ENCODE results near the gene RGS12. TPM values are rescaled to one million over a fixed set of nuclear protein-coding genes. Genes with fewer than 3 reads are reported as not detected.

The RGS12 gene
- polyA plus RNA-seq, 1 donor (not counting 4 experiments of a cell fraction or from before 2014, with no cell fraction given) = 34.0 TPM

DNA sequence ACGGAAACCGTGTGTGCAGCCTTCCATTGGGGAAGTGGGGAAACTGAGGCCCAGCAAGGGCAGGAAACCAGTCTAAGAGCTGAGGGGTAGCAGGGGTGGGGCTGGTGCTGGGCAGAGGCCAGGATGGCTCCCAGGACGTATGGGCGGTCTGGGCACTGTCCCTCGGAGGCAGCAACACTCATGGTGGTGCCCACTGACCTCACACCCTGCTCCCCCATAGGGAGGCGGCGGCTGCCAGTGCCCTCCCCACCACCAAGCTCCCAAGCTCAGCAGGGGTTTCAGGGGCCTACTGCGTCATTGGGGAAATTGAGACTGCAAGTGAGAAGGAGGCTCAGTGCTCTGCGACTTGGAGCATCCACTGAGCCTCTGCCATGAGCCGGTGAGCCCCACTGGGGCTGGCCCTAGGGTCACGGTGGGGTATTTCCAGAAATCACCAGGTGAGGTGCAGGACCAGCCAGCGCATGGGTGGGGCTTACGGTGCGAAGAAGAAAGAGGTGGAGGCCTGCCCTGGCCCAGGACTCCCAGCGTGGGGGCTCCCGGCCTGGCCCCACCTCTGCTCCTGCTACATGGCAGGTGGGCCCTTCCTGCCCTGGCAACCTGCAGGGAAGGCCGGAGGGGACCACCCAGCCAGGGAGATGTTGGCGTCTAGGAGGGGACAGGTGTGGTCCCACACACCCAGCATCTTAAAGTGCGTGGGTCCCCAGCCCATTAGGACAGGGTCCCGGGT, 42.9 kb upstream of the RGS12 start:
- dilution Hi-C loops (cut with MboI; ENCODE audit: extremely low pct_ligation_motif_present, low sequenced_read_pairs) = no loop called here

DNA sequence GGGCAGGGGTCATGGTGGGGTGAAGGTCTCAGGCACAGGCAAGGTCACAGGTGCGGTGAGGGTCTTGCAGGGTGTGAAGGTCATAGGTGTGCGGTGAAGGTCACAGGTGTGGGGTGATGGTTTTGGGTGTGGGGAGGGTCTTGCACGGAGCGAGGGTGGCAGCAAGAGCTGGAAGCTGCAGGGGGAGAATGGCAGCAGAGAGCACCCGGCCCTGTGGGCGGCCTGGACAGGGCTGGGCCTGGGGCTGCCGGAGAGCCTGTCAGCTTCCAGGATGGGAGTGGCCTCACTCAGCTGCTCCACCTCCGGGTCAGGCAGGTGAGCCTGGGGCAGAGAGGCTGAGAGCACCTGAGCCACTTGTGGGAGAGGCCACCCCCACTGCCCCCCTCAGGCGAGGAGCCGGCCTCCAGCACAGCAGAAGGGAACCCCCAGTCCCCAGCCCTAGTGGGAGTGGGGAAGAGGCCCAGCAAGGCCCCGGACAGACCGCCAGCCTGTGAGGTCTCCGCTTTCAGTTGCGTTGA, 42.3 kb upstream of the RGS12 start:
- dilution Hi-C loops (cut with MboI; ENCODE audit: extremely low pct_ligation_motif_present, low sequenced_read_pairs) = no loop called here
- Histone ChIP-seq H3K27me3 (ENCODE audit: control insufficient read depth, extremely low read depth, insufficient read depth, low read length) (no peaks in the 10 kb centered on the region), H3K4me3 (ENCODE audit: control insufficient read depth in 2 of 3, extremely low read depth in 1 of 3, insufficient read depth in 2 of 3, low read depth in 1 of 3, low read length in 3 of 3) (no peak overlapping the region), H3K9me1 (ENCODE audit: control insufficient read depth, extremely low read depth, insufficient read depth, low read length) (no peaks in the 10 kb centered on the region), H3K9me3 (ENCODE audit: control insufficient read depth, low read depth, low read length) (no peaks in the 10 kb centered on the region), H3K4me1 (ENCODE audit: control insufficient read depth, extremely low read depth, insufficient read depth, low read length) (no peaks in the 10 kb centered on the region), H4K20me1 (ENCODE audit: control insufficient read depth, extremely low read depth, insufficient read depth, low read length) (no peaks in the 10 kb centered on the region), H3K79me2 (ENCODE audit: control insufficient read depth, insufficient read depth, low read length) (no peaks in the 10 kb centered on the region), H3K36me3 (ENCODE audit: control insufficient read depth in 2 of 2, extremely low read depth in 1 of 2, insufficient read depth in 2 of 2, low read length in 2 of 2) (no peaks in the 10 kb centered on the region), H3K27ac (ENCODE audit: control insufficient read depth, insufficient read depth, low read length) (no peak overlapping the region), H3K9ac (ENCODE audit: control insufficient read depth, extremely low read depth, insufficient read depth, low read length) (no peak overlapping the region), H3K4me2 (ENCODE audit: control insufficient read depth, extremely low read depth, insufficient read depth, low read depth, low read length) (no peak overlapping the region), H2AFZ (ENCODE audit: control insufficient read depth, low read length) (no peak overlapping the region)
- no peak for TF ChIP-seq EZH2 (IDR thresholded peaks at IDR 0.05; ENCODE audit: low read length)
- DNase-seq (ENCODE audit: low read depth, low spot score) = no peak
- FAIRE-seq = no peak

More for the DNA sequence above, 42.9 kb upstream of the RGS12 start:
- no peaks in the 10 kb centered on the region for H3K27me3 ChIP-seq (ENCODE audit: control insufficient read depth, extremely low read depth, insufficient read depth, low read length)
- H3K9me3 ChIP-seq (ENCODE audit: control insufficient read depth, low read depth, low read length) = no peaks in the 10 kb centered on the region
- H3K27ac ChIP-seq (ENCODE audit: control insufficient read depth, insufficient read depth, low read length) = no peak overlapping the region
- no peak for FAIRE-seq
- H3K79me2 ChIP-seq (ENCODE audit: control insufficient read depth, insufficient read depth, low read length) = no peaks in the 10 kb centered on the region
- DNase-seq (ENCODE audit: low read depth, low spot score) = no peak
- H2AFZ ChIP-seq (ENCODE audit: control insufficient read depth, low read length) = no peak overlapping the region
- no peak overlapping the region for H3K4me3 ChIP-seq (ENCODE audit: control insufficient read depth in 2 of 3, extremely low read depth in 1 of 3, insufficient read depth in 2 of 3, low read depth in 1 of 3, low read length in 3 of 3)
- H3K36me3 ChIP-seq (ENCODE audit: control insufficient read depth in 2 of 2, extremely low read depth in 1 of 2, insufficient read depth in 2 of 2, low read length in 2 of 2) = no peaks in the 10 kb centered on the region
- TF ChIP-seq, protein P1, sequence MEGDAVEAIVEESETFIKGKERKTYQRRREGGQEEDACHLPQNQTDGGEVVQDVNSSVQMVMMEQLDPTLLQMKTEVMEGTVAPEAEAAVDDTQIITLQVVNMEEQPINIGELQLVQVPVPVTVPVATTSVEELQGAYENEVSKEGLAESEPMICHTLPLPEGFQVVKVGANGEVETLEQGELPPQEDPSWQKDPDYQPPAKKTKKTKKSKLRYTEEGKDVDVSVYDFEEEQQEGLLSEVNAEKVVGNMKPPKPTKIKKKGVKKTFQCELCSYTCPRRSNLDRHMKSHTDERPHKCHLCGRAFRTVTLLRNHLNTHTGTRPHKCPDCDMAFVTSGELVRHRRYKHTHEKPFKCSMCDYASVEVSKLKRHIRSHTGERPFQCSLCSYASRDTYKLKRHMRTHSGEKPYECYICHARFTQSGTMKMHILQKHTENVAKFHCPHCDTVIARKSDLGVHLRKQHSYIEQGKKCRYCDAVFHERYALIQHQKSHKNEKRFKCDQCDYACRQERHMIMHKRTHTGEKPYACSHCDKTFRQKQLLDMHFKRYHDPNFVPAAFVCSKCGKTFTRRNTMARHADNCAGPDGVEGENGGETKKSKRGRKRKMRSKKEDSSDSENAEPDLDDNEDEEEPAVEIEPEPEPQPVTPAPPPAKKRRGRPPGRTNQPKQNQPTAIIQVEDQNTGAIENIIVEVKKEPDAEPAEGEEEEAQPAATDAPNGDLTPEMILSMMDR (optimal IDR thresholded peaks at IDR 0.05 in 1 of 3, IDR thresholded peaks at IDR 0.05 in 1 of 3, conservative IDR thresholded peaks at IDR 0.05 in 1 of 3; ENCODE audit: extremely low read depth in 1 of 3, insufficient read depth in 2 of 3, low read length in 3 of 3) = no peak
- no peak for TF ChIP-seq EZH2 (IDR thresholded peaks at IDR 0.05; ENCODE audit: low read length)
- H3K4me1 ChIP-seq (ENCODE audit: control insufficient read depth, extremely low read depth, insufficient read depth, low read length) = no peaks in the 10 kb centered on the region
- H3K9me1 ChIP-seq (ENCODE audit: control insufficient read depth, extremely low read depth, insufficient read depth, low read length) = no peaks in the 10 kb centered on the region
- H3K9ac ChIP-seq (ENCODE audit: control insufficient read depth, extremely low read depth, insufficient read depth, low read length) = no peak overlapping the region
- no peak overlapping the region for H3K4me2 ChIP-seq (ENCODE audit: control insufficient read depth, extremely low read depth, insufficient read depth, low read depth, low read length)
- H4K20me1 ChIP-seq (ENCODE audit: control insufficient read depth, extremely low read depth, insufficient read depth, low read length) = no peaks in the 10 kb centered on the region

All from keratinocyte (primary cell).